GM21381 (cell line): Measurements from ENCODE around the gene CREM.
"Not testable (repeated sequence)": the region's sequence is repeated elsewhere in the genome, so short reads cannot be mapped to it uniquely, and the experiment has no call there.

Source experiments
- ATAC-seq: cut with Tn5 transposase; IDR thresholded peaks from one replicate; pipeline ENCODE4 v1.9.1; 2021; ENCODE audit warnings: mild to moderate bottlenecking, moderate library complexity; ENCODE audit not compliant: unreplicated experiment

The CREM gene

DNA sequence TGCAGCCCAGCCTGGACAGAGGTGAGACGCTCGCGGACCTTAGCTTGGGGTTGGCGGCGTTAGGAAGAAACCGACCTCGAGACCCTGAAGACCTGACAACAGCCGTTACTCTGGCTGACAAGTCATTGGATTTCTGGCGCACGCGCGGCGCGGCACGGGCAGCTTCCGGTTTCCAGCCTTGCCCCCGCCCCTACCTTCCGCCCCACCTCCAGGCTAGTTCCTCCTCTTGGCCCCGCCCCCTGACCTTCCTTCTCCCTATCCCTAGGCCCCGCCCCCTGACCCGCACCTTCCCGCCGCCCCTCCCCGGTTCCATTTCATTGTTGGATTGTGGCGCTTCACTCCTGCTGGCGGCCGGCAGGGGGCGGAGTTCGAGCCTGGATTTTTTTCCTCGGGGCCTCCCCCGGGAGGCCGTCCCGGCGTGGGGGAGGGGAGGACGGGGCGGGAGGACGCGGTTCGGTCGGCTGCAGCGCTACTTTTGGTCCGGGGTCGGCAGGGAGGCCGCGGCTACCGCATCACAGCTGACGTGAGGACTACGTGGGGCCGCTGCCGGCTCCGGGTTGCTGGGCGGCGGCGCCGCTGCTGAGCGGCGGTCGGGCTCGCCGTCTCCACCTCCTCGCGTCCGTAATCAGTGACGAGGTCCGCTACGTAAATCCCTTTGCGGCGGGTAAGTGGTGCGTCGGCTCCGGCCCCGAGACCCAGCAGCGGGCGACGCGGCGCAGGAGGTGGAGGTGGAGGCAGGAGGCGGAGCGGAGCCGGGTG lies at the start of gene CREM:
TSS of gene CREM (plus strand) at position 317 of the 759 bp plus-strand sequence. CDS start 10,990 bp downstream, outside the sequence.
- ATAC-seq, result peak; percentile 72

DNA sequence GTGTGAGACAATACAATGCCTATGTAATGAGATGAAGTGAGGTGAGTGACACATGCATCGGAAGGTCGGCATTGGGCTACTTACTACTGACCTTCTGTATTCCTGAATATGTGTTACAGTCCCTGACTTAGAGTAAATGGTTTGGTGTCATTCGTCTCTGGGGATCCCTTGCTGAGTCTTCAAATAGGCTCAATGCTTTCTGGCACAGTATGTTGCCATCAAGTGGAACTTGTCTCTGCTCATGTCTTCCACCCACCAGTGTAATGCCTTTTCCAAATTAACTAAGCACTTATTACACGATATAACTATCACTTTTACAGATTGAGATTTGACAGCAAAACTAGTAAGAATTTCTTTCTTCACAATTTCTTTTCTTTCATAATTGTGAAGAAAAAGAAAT lies 47.4 kb upstream of the CREM start:
- no peak for ATAC-seq

DNA sequence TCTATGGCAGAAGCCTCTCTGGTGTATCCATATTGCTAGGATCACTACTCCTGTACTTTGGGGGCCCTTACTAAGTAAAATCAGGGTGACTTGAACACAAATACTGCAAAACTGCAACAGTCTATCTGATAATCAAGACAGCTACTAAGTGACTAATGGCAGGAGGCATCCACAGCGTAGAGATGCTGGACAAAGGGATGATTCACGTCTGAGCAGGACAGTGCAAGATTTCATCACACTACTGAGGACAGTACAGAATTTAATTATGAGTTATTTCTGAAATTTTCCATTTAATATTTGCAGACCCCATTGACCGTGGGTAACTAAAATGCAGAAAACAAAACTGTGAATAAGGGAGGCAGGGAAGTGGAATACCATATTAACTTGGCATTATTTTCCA lies 46.9 kb upstream of the CREM start:
- ATAC-seq, result no peak

DNA sequence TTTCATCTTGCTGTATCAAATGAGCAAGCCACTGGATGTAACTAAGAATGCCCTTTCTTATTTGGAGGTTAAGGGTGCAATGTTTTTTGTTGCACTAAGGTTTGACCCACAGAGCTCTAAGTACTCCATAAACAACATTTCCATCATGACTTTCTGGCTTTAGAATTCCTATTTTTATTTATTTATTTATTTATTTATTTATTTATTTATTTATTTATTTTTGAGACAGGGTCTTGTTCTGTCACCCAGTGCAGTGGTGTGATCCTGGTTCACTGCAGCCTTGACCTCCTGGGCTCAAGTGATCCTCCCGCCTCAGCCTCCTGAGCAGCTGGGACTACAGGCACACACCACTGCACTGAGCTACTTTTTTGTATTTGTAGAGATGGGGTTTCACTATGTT lies 46.4 kb upstream of the CREM start:
- not testable (repeated sequence) for ATAC-seq

DNA sequence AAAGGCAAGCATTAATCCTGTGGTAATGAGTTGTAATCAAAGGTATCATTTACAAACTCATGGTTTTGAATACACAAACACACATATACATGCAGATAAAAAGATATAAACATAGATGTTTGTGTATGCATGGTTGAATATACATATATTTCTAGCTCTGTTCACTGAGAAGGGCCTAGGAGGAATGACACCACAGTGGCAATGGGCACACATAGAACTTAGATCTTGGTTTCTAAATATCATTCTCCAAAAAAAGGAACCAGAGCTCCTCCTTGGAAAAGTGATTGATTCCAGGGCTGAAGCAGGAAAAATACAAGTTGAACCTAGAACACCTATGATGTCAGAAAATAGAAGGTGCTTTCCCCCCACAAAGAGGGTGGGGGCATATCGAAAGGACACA lies 43.4 kb upstream of the CREM start:
- no peak for ATAC-seq

DNA sequence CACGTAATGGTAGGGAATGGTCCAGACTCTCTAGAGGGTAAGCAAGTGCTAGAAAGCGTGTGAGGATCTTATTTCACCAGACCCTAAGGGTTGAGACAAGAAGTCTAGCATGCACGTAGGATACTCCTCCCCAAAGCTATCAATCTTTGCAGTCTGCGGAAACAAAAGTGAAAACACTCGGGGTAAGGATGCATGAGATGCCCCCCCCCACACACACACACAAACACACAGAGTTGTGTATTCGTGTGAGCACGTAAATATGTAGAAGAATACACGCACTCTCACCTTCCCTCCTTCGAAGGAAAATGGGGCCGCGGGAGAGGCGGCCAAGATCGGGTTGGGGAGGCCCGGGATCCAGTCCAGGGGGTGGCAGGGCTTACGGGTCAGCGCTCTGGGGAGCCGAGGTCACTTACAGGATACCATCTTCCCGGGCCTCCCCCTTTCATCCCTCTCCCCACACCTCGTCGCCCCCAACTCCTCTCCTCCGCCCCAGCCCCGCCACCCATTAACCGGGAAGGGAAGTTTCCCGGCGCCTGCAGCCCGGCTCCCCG lies 37.0 kb upstream of the CREM start:
- ATAC-seq, result peak; percentile 28

DNA sequence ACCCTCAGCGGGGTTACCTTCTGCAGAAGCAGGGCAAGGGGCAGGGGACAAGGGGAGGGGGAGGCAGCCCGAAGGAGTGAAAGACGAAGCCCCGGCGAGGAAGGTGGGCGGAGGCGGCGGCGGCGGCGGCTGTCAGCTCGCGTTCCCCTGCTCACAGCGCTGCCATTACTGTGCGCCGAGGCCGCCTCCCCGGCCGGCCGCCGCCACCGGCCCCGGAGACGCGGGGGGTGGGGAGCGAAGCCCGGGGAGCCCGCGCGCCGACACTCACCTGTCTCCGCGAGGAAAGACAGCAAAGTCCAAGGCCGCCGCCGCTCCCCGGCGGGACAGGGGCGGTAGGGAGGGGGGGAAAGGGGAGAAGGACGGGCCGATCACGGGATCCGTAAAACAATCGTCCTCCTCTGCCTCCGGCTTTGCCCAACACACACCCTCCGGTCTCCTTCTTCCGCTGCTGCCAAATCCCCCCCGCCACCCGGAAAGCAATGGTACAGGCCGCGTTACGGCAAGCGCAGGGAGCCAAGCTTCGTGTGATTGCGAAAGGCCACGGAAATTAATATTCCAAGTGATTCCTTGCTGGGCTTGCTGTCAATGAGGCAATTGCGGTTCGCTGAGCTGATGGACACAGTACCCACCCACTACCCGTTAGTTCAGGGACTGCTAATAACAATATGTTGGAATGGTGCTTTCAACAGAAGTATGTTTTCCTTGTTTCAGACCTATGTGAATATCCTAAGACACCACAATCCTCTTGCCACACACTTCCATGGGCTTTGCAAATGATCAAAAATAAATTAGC lies 36.3 kb upstream of the CREM start, which contains the start of gene CUL2:
TSS of gene CUL2 (minus strand) at position 180 of the 793 bp plus-strand sequence. CDS start 19,024 bp downstream, outside the sequence.
- ATAC-seq, result peak; percentile 92

DNA sequence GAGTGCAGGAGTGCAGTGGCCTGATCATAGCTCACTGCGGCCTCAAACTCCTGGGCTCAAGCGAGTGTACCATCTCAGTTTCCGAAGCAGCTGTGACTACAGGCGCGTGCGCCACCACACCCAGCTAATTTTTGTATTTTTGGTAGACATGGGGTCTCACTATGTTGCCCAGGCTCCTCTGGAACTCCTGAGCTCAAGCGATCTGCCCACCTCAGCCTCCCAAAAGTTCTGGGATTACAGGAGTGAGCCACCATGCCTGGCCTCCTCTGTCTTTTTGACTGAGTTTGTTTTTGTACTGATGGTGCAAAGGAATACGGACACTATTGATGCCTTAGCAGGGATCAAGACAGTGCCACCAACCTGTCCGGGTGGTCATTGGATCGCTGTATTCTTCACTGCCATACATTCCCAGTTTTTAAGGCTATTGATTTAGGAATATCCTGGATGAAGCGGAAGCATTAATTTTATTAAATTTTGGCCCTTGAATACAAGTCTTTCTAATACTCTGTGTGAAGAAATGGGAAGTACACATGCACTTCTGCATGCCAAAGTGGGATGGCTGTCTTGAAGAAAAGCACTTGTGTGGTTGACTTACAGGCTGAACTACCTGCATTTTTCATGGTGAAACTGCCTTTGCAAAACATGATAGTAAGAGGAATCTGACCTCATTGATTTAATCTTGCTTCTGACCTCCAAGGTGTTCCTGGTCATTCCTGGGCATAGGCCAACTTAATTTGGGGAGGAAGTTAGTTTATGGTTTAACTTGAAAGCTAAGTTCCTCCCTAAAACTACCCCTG lies 34.5 kb upstream of the CREM start:
- ATAC-seq, result no peak

DNA sequence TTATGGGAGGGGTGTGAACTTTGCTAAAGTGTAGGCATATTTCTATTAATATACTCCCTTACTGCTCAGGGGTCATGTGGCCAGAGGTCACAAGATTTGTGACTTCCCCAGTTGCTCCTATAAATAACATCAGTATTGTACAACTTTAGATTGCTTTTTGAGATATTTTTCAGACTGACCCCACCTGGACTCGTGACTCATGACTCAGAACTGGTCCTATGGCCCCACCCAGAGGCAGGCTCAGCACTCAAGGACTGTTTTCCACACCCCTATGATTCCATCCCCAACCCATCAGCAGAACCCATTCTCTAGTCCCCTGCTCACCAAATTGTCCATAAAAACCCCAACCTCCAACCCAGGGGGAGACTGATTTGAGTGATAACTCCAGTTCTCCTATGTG lies 33.8 kb upstream of the CREM start:
- no peak for ATAC-seq

DNA sequence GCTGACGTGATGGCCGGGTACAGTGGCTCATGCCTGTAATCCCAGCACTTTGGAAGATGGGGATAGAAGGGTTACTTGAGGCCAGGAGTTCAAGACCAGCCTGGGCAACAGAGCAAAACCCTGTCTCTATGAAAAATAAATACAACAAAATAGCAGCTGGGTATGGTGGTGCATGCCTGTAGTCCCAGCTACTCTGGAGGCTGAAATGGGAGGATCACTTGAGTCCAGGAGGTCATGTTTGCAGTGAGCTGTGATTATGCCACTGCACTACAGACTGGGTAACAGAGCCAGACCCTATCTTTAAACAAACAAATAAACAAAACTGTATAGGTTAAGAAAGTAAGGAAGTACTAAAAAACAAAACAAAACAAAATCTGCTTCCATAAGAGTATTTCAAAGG lies 30.3 kb upstream of the CREM start:
- ATAC-seq, result no peak

DNA sequence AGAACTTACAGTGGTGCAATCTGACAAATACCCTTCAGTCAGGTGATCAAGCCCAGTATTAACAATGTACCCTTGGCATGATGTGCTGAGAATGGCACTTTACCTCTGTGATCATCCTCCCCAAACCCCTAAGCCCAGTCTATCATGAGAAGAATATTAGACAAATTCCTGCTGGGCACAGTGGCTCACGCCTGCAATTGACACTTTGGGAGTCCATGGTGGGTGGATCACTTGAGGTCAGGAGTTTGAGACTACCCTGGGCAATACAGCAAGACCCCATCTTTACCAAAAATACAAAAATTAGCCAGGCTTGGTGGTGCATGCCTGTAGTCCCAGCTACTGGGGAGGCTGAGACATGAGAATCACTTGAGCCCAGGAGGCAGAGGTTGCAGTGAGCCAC lies 29.1 kb upstream of the CREM start:
- ATAC-seq, result no peak

DNA sequence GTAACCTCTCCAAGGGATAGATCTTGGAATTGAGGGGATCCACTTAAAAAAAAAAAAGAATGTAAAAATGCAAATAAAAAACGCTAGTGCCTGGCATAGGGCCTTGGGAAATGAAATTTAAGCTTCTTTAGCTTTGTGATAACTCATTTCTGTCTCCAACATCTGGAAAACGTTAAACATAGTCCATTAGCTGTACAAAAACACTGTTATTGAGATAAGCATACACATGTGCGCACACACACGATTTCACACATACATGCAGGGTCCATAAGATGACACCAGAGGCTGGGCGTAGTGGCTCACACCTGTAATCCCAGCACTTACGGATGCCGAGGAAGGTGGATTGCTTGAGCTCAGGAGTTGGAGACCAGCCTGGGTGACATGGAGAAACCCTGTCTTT lies 22.8 kb upstream of the CREM start:
- no peak for ATAC-seq

DNA sequence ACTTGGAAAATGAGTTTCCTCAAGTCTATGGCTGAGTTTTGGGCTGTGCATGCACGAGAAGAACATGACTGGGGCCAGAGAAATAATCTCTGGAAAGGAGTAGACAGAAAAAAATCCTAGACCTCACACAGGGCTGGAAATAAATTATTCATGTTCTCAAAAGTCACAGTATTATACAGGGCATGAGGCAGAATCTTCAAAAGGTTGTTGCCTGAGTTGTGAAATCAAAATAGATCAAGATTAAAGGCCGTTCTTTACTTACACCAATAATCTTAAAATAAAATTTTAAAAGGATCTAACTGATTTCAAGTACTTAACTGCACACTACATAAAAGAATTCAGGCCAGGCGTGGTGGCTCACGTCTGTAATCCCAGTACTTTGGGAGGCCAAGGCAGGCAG lies 14.1 kb upstream of the CREM start:
- ATAC-seq, result no peak

DNA sequence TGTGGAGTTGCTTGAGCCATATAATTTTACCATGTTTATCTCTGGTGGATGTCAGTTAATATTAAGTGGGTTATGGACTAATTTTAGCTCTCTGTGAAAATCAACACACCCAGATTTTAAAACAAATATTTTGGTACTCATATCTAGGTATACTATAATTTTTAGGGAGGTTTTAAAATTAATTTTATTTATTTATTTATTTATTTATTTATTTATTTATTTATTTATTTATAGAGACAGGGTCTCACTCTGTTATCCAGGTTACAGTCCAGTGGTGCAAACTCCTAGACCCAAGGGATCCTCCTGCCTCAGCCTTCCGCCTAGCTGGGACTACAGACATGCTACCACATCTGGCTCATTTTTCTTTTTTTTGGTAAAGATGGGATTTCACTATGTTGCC lies 7.3 kb upstream of the CREM start:
- ATAC-seq, result no peak

DNA sequence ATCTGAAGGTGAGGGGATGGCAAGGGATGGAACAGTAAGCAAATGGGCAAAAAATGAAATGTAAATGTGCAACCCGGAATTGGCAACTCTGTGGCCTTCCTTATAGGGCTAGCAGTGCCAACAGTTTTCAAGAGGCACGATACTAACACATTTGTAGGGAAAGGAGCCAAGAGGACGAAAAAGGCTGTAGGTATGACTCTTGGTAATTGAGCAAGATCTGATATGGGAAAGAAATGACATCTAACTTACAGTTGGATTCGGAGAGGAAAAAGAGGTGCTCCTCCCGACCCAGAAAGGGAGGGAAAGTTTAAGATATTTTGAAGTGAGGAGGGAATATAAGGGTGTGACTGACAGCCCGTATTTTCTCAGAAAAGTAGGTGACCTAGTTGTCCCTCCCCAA lies 2.1 kb upstream of the CREM start:
- no peak for ATAC-seq

DNA sequence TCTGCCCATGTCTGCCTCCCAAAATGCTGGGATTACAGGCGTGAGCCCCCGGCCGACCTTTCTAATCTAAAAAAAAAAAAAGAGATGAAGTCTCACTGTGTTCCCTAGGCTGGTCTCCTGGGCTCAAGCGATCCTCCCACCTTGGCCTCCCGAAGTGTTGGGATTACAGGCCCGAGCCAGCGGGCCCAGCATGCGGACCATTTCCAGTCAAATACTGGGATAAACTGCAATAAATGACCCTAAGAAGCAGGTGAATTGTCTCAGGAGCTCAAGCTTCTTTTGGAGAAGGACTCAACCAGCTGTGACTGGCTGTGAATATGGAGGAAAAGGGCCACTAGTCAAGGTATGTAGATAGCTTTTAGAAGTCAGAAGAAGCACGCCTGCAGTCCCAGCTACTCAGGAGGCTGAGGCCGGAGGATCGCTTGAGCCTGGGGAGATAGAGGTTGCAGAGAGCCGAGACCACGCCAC lies 550 bp upstream of the CREM start:
- peak; percentile 1 for ATAC-seq

DNA sequence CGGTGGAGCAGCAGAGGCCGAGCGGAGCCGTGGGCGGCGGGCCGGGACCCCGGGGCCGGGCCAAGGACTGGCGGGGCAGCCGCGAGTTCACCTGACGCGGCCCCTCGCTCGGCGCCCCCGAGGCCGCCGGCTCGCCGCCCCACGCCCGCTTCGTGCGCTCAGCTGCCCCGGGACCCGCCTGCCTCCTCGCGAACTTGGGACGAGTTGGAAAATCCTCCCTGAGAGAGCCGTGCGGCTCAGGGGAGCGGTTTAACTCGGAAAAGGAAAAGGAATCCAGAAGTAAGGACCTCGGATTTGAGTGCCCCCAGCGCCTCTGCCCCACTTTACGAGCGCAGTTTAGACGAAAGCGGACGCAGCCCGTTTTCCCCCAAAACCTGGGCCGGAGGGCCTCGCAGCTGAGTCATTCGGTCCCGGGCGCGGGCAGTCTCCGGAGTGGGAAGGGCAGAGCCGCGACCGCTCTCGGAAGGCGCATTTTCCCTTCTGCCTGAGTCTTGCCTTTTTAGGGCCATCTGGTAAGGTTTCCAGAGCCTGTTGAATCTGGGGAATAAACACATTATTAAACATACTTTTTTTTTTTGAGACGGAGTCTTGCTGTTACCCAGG lies 744 bp downstream of the CREM start:
- ATAC-seq, result no peak

DNA sequence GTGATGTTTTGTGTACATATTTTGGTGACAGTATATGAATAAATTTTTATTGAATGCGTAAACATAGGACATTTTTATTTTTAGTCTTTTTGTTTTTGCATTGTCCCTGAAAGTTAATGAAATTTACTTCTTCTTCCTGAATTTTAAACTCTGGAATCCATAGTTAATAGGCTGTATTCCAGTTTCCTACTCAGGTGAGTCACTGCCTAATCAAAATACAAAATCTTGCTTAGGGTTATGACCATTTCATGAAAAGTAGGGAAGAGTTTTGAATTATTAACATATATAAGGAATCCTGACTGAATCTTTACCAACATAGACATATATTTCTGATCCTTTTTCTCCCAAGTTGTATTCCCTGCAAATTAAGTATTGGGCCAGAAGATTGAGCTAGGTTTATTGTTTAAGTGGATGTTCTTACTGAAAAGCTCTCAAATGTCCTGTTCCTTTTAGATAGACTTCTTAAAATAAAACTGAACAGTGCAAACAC lies 2.6 kb downstream of the CREM start:
- ATAC-seq, result no peak

DNA sequence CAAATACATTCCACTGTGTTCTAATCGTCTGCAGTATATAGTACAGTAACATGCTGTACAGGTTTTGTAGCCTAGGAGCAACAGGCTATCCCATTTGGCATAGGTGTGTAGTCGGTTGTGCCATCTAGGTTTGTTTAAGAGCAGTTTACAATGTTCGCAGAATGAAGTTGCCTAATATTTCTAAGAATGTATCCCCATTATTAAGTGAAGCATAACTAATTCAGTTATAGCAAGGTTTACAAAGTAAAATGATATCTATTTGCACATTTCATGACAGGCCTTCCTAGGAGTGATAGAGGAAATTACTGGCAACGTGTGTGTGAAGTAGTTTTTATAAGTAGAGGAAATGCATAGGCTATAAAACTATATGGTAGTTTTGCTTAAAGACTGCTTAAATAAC lies 4.0 kb downstream of the CREM start:
- ATAC-seq, result no peak

DNA sequence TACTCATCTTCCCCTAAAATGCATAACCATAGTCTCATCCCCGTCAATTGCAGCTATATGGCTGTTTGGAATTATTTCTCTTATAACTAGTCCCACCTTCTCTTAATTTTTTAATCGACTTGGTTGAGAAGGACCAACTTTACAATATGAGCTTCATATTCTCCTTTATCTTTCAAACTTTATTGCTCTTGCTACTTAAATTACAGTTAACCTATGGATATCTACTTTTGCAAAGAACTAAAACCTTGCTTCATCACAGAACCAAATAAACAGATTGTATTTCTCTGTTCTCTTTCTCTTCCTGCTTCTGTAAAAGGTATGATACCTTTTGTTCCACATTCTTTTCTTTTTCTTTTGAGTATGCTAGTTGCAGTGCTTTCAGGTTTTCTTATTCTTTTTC lies 6.1 kb downstream of the CREM start:
- ATAC-seq, result no peak
